NK-92 (cell line): ENCODE data around the gene FGGY.
"Not testable (repeated sequence)": the region's sequence is repeated elsewhere in the genome, so short reads cannot be mapped to it uniquely, and the experiment has no call there.

Experiments used
- DNase-seq: peaks from one replicate; lab custom pipeline; 2025; ENCODE audit not compliant: unreplicated experiment; lab: John Stamatoyannopoulos, UW

FGGY gene

GRCh38 chr1:59541161-59541560 is 244.3 kb downstream of the FGGY start:
- no peak for DNase-seq

GRCh38 chr1:59541891-59542290 is 245.0 kb downstream of the FGGY start:
- no peak for DNase-seq

DNA sequence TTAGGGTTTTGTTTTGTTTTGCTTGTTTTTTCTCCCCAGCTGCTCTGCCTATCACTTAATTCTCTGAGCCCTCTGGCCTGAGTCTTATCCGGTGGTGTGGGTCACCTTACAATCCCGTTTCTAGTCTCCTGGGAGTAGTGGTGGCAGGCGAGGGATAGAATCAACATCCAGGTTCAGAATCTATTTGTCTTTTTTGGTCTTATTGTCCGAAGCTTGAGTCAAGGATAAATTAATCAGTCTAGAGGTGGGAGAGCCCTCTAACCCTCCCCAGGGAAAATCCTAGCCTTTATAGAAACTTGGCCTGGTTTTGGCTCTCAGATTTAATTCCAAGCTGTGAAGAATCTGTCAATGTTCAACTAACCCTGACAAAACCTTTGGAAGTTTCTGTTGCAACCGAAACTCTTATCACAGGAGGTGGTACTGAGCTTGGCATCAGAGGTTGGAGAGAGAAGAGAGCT is 246.3 kb downstream of the FGGY start:
- DNase-seq = no peak

GRCh38 chr1:59544615-59545293 is 247.9 kb downstream of the FGGY start:
- no peak for DNase-seq

- no peak for DNase-seq
Observed at GRCh38 chr1:59545830-59546229, 248.9 kb downstream of the FGGY start.

- no peak for DNase-seq
Observed at GRCh38 chr1:59549066-59549837, 252.4 kb downstream of the FGGY start.

GRCh38 chr1:59549903-59550302 is 253.0 kb downstream of the FGGY start:
- no peak for DNase-seq

- DNase-seq = no peak
Observed at GRCh38 chr1:59552007-59552406, 255.1 kb downstream of the FGGY start.

GRCh38 chr1:59553371-59553770 is 256.5 kb downstream of the FGGY start:
- no peak for DNase-seq

DNA sequence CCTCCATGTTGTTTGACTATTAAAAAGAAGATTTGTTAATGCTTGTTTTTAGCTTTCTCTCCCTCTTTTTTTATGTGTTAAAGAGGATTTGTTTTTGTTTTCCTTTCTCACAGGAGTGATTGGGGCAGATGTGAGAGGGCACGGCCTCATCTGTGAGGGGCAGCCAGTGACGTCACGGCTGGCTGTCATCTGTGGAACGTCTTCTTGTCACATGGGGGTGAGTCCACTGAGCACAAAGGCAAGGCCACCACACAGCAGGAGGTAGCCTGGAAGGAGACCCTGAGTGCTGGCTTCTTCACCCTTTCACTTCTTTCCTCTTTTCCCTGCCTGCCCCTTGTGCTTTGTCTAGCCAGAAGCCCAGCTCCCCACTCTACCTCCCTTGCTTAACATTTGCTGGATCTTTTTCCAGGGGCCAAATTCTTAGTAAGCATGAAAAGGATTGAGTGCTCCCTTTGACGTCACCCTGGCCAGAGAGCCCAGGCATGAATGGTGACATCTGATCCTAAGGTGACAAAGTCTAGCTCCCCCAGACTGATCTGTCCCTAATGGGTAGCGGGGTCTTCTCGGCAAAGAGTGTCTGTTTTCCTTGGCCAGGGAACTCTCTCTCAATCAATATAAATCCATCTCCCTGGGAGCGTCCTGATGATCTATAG is 257.2 kb downstream of the FGGY start:
- DNase-seq = no peak

GRCh38 chr1:59554752-59555151 is 257.9 kb downstream of the FGGY start:
- DNase-seq = no peak

GRCh38 chr1:59556398-59556797 is 259.5 kb downstream of the FGGY start:
- DNase-seq = no peak

- DNase-seq = no peak
Observed at GRCh38 chr1:59556802-59557548, 260.1 kb downstream of the FGGY start.

- no peak for DNase-seq
Observed at GRCh38 chr1:59557549-59557885, 260.6 kb downstream of the FGGY start.

- not testable (repeated sequence) for DNase-seq
Observed at GRCh38 chr1:59558580-59558979, 261.7 kb downstream of the FGGY start.

- no peak for DNase-seq
Observed at GRCh38 chr1:59560807-59561450, 264.0 kb downstream of the FGGY start.

GRCh38 chr1:59561796-59562195 is 264.9 kb downstream of the FGGY start:
- DNase-seq = no peak

GRCh38 chr1:59564192-59564891 is 267.4 kb downstream of the FGGY start:
- no peak for DNase-seq

DNA sequence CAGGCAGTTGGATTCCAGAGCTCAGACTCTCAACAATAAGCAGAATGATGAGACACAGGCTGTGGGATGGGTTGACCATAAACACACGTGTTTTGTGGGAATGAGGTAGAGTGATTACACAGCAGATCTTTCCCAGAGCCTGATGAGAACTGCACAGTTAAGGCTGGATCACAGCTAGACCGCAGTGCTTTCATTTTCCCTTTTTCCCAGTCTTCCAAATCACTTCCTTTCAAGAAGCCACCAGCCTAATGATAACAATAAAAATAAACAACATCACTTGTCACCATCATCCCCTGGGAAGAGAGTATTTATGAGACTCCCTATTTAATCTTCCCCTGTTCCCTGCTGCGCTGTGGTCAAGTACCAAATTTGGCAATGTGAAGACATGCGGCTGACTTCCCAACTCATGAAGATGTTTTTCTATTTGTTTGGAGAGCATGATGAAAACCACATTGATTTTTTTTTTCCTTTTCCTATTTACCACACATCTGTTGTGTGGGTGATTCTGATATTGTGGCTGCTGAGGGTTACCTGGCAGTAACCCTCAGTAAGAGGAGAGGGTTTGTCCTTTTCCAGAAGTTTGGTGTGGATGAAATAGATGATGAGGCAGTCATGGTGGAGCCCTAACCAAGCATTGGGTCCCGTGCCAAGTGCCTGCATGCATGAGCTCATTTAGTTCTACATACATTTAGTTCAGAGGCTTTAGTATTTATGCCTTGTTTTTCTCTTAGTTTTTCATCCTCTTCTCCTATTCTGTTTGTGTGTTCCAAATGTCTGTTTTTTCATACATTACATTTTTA is 268.9 kb downstream of the FGGY start:
- DNase-seq = no peak
